Activated CD4-positive, alpha-beta T cell treated with anti-CD3 and anti-CD28 coated beads, Interleukin-2, amount 50 U/mL, for 1 hour (primary cell): Measurements from ENCODE around the gene ERGIC1.

ENCODE experiments used
- DNase-seq: peaks from one replicate; pipeline ENCODE4 v3.0.0-alpha.2; 2020

ERGIC1 gene

DNA sequence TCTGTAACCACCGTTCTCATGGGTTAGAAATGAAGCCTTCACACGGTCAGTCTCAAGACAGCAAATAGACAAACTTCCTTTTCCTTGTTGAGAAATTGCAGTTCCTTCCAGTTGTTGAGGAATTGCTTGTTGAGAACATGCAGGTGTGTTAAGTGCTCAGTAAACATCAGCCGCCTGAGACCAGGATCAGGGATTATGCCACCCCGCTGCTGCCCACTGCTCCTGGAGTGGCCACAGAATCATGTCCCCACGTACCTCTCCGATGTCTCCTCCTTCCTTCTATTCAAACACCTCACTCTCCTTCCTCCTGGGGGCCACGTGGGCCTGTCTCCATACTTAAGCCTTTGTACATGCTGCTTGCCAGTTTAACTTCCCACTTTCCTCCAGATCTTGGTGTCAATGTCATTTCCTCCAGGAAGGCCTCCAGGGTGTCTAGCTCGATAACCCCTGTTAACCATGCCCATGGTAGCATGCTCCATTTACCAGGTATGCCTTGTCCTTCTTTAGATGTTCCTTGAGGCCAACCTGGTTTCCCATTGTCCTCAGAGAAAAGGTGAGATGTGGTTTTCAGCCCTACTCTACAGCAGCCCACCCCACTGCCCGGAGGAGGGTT is 91.4 kb downstream of the ERGIC1 start:
- DNase-seq, result no peak

GRCh38 chr5:172926008-172926523 is 92.0 kb downstream of the ERGIC1 start:
- DNase-seq, result no peak

- no peak for DNase-seq
Observed at GRCh38 chr5:172926796-172927195, 92.7 kb downstream of the ERGIC1 start.

GRCh38 chr5:172929371-172929838 is 95.4 kb downstream of the ERGIC1 start:
- no peak for DNase-seq

DNA sequence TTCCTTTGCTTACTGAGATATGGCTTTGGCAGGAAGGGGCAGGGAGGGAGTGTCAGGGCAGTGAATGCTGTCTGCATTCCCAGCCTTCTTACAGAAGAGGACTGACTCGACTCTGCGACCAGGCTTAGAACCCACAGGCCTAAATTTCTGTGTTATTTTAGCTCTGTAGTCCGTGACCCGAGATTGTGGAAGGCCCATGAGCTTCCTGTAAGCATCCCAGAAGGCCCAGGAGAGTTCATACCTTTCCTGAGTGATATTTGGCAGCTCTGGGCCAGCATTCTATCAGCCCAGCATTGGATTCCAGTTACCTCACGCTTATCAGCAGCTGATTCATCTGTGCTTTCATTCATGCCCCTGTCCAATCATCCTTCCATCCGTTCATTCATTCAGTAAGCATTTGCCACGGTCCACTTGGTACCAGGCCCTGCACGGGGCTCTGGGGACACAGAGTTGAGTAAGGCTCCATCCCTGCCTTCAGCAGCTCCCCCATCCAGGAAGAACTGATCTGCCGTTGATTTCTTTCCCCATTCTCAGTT is 97.0 kb downstream of the ERGIC1 start:
- no peak for DNase-seq

- DNase-seq, result peak; percentile 75
Observed at GRCh38 chr5:172932313-172933017, 98.4 kb downstream of the ERGIC1 start.

DNA sequence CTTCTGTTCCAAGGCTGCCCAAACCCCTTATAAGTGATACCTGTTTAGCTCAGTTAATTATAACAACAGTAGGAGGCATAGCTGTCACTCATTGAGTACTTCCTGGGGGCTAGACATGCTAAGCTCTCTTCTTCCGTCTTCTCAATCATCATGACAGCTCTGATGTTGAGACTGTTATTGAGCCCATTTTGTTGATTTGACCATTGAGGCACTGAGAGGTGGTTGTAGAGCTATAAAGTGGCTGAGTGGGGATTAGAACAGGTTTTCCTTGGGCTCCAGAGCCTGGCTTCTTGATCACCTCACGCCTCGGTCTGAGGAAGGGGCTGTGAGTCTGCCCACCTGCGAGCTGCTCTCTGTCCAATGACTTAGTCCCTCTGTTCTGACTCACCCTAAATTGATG is 99.2 kb downstream of the ERGIC1 start:
- no peak for DNase-seq

DNA sequence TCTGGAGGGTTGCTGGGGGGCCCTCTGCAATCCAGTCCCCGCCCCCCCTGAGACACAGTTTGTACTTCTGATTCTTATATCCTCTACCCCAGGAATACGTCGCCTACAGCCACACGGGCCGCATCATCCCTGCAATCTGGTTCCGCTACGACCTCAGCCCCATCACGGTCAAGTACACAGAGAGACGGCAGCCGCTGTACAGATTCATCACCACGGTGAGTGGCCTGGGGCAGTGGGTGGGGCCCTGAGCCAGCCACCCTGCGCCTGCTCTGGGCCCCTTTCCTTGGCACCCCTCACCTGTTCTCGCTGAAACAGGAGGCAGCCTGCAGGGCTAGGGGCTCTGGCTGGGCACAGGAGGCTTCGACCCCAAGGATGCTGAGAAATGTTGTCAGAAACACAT is 101.0 kb downstream of the ERGIC1 start:
- no peak for DNase-seq

GRCh38 chr5:172936401-172936800 is 102.3 kb downstream of the ERGIC1 start:
- DNase-seq, result no peak

DNA sequence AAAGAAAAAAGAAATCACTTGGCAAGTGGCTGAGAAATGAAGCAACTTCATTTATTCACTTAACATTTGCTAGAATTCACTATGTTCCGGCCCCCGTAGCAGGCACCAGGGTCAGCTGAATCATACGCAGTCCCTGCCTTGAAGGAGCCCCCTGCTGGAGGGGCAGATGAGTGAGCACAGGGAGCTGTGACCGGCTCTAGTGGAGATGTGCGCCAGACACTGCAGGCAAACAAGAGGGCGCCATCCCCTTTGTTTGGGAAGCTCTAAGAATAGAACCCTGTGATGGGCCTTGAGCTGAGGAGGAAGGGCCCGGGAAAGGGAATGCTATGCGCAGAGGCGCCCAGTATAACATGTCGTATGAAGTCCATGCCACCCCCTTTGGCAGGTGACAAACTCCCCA is 105.0 kb downstream of the ERGIC1 start:
- DNase-seq, result no peak

- no peak for DNase-seq
Observed at GRCh38 chr5:172939611-172940267, 105.7 kb downstream of the ERGIC1 start.

DNA sequence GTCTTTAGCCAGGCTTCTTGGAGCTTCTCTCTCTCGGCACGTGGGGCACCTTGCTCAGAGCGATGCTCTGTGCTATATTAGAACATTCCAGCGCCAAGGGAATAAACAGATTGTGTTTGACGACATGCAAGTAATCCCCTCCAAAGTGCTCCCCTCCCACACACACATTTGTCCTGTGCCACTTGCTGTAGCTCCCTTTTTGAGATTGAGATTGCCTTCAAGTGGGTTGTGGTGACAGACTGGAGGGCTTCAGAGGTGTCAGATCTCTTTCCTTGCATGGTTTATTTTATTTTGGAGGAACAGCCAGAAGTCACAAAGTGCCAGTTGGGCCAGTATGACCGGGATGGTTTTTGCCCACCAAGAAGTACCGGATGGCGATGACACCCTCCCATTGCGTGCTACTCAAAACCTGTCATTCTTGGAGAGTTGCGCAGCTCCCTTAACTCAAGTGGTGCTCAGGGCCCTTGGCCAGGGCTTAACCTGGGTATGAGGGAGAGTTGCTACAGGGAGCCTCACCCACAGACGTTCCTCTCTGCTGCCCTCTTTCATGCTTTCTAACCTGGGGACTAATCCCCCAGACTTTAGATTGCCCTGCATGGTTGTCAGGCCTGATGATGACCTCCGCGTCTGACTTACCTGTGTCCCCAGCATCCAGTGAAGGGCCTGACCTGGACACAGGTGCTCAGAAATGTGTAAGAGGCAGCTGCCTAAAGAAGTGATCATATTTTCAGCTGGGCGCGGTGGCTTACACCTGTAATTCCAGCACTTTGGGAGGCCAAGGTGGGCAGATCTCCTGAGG is 106.4 kb downstream of the ERGIC1 start:
- DNase-seq, result no peak

- DNase-seq, result no peak
Observed at GRCh38 chr5:172941067-172941516, 107.0 kb downstream of the ERGIC1 start.

DNA sequence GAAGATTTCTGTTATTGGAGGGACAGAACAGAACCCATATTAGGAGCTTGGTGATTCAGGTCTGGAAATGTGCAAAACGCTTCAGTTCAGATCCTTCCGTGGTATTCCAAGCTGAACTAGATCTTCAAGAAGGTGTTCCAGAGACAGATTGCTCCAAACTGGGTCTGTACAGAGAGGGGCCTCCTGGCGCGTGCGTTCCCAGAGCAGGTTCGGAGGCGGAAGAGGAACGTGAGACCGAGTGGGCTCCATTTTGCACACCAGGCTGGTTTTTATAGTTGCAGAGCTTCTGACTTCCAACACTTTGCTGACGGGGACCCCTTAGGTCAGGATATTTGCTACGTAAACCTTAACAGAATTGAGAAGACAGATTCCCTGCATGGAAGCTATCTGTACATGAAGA is 108.5 kb downstream of the ERGIC1 start:
- DNase-seq, result no peak

GRCh38 chr5:172943283-172943841 is 109.3 kb downstream of the ERGIC1 start:
- no peak for DNase-seq

DNA sequence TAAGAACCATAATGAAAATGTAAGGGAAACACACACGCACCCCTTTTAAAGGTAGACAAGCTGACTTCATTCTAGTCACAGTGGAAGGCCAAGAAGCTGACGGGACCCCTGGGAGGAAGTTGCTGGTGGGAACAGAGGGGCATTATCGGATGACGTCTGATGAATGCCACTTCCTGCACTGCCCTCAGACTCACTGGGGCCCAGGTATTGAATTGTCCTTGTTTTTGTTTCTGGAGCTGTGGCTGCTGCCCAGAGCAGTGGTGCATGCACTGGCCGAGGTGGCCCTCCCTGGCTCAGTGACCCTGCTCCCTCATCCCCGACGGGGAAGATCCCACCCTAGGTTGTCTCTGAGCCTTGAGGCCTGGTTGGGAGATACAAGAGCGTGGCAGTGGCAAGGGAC is 109.9 kb downstream of the ERGIC1 start:
- DNase-seq, result no peak

- no peak for DNase-seq
Observed at GRCh38 chr5:172944741-172945140, 110.7 kb downstream of the ERGIC1 start.

DNA sequence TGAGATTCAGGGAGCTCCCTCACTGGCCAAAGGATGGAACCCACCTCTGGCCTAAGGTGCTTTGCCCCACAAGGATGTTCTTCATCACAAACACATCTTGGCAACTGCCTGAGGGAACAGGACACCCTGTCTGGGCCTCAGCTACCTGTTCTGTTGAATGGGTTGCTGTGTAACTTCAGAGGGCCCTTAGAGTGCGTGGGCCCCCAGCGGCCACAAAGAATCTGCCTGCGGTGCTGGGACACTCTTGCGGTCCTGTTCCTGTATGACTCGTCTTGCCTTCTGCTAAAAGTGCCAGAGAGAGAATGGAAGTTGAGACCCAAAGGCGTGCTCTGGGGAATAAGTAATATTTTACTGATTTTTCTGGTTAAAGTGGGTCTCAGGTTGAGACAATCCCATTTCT is 111.1 kb downstream of the ERGIC1 start:
- no peak for DNase-seq

- no peak for DNase-seq
Observed at GRCh38 chr5:172946146-172946545, 112.1 kb downstream of the ERGIC1 start.

- no peak for DNase-seq
Observed at GRCh38 chr5:172949426-172949825, 115.4 kb downstream of the ERGIC1 start.

- DNase-seq, result no peak
Observed at GRCh38 chr5:172950176-172950965, 116.3 kb downstream of the ERGIC1 start.
